Duodenal mucosa (tissue), 2 donors: ENCODE measurements around the gene SPDYE3.
"Not testable (repeated sequence)": the region's sequence is repeated elsewhere in the genome, so short reads cannot be mapped to it uniquely, and the experiment has no call there.

Experiments
- H3K27ac ChIP-seq: one replicate; pipeline ENCODE4 v1.7.0; 2013; ENCODE audit warnings: low read depth, low read length
- H3K27me3 ChIP-seq, 2 donors: one replicate each; pipeline ENCODE4 v1.7.0; 2013; ENCODE audit warnings: low read length in 2 of 2, control low read depth in 1 of 2; ENCODE audit not compliant: insufficient read depth in 2 of 2, control insufficient read depth in 1 of 2
- H3K36me3 ChIP-seq, 2 donors: one replicate each; pipeline ENCODE4 v1.7.0; 2013; ENCODE audit warnings: low read length in 2 of 2, control low read depth in 1 of 2; ENCODE audit not compliant: insufficient read depth in 2 of 2, control insufficient read depth in 1 of 2
- H3K4me1 ChIP-seq, 2 donors: one replicate each; pipeline ENCODE4 v1.7.0; 2013; ENCODE audit warnings: low read length in 2 of 2, control low read depth in 1 of 2; ENCODE audit not compliant: insufficient read depth in 2 of 2, control insufficient read depth in 1 of 2
- H3K4me3 ChIP-seq, 2 donors: one replicate each; pipeline ENCODE4 v1.7.0; 2013; ENCODE audit warnings: low read length in 2 of 2, low read depth in 1 of 2
- H3K9ac ChIP-seq, 2 donors: one replicate each; pipeline ENCODE4 v1.7.0; 2013; ENCODE audit warnings: low read length in 2 of 2, low read depth in 1 of 2
- H3K9me3 ChIP-seq, 2 donors: one replicate each; pipeline ENCODE4 v1.7.0; 2013; ENCODE audit warnings: low read length in 2 of 2, control low read depth in 1 of 2; ENCODE audit not compliant: control insufficient read depth in 1 of 2

SPDYE3 gene

GRCh38 chr7:100270046-100270918, 37.2 kb upstream of the SPDYE3 start:
- H3K27me3 ChIP-seq = not testable (repeated sequence)

GRCh38 chr7:100270941-100271593, 36.4 kb upstream of the SPDYE3 start:
- Histone ChIP-seq H3K4me3 (peak overlapping the region; percentile 45 to 52), H3K4me1 (peaks cover 10 to 15% of the 10 kb centered on the region in 2 donors)
- not testable (repeated sequence) for H3K36me3 ChIP-seq, H3K9me3 ChIP-seq, H3K9ac ChIP-seq, H3K27ac ChIP-seq, H3K27me3 ChIP-seq

More at GRCh38 chr7:100270046-100270918, 37.2 kb upstream of the SPDYE3 start:
- peaks cover 10 to 15% of the 10 kb centered on the region in 2 donors for H3K4me1 ChIP-seq
- H3K9ac ChIP-seq, H3K9me3 ChIP-seq, H3K27ac ChIP-seq, H3K36me3 ChIP-seq: not testable (repeated sequence)
- peak overlapping the region; percentile 45 to 52 for H3K4me3 ChIP-seq

- no peak overlapping the region for H3K27ac ChIP-seq
- H3K36me3 ChIP-seq = no peaks in the 10 kb centered on the region
- no peaks in the 10 kb centered on the region for H3K9me3 ChIP-seq
- H3K9ac ChIP-seq = peak overlapping the region; percentile 10 to 43
- peak overlapping the region; percentile 43 to 68 for H3K4me3 ChIP-seq
- H3K27me3 ChIP-seq = no peaks in the 10 kb centered on the region
- peaks cover 10 to 15% of the 10 kb centered on the region in 2 donors for H3K4me1 ChIP-seq
These were observed 35.6 kb upstream of the SPDYE3 start for GRCh38 chr7:100271716-100272537.

GRCh38 chr7:100272538-100272902, 35.0 kb upstream of the SPDYE3 start:
- H3K4me3 ChIP-seq = peak overlapping the region; percentile 40 to 68
- H3K9me3 ChIP-seq, H3K27ac ChIP-seq, H3K27me3 ChIP-seq, H3K36me3 ChIP-seq: not testable (repeated sequence)
- peak overlapping the region; percentile 10 to 43 for H3K9ac ChIP-seq
- peaks cover 10 to 15% of the 10 kb centered on the region in 2 donors for H3K4me1 ChIP-seq

DNA sequence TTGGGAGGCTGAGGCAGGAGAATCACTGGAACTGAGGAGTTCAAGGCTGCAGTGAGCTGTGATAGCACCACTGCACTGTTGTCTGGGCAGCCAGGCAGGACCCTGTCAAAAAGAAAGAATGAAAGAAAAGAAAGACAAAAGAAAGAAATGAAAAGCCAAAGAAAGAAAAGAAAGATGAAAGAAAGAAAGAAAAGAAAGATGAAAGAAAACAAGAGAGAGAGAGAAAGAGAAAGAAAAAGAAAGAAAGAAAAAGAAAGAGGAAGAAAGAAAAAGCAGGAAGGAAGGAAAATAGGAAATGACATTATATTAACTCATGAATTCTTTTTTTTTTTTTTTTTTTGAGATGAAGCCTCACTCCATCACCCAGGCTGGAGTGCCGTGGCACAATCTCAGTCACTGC, 32.4 kb upstream of the SPDYE3 start:
- no peaks in the 10 kb centered on the region for H3K27me3 ChIP-seq
- H3K27ac ChIP-seq = no peak overlapping the region
- no peak overlapping the region for H3K9ac ChIP-seq
- H3K36me3 ChIP-seq = no peaks in the 10 kb centered on the region
- no peak overlapping the region for H3K4me3 ChIP-seq
- peaks cover 5 to 7% of the 10 kb centered on the region in 2 donors for H3K4me1 ChIP-seq
- no peaks in the 10 kb centered on the region for H3K9me3 ChIP-seq

- H3K9ac ChIP-seq, H3K36me3 ChIP-seq, H3K4me1 ChIP-seq, H3K27ac ChIP-seq, H3K4me3 ChIP-seq, H3K27me3 ChIP-seq, H3K9me3 ChIP-seq: not testable (repeated sequence)
These were observed 31.4 kb upstream of the SPDYE3 start for GRCh38 chr7:100276126-100276525.

- not testable (repeated sequence) for H3K36me3 ChIP-seq, H3K27ac ChIP-seq, H3K4me3 ChIP-seq, H3K4me1 ChIP-seq, H3K9me3 ChIP-seq, H3K27me3 ChIP-seq, H3K9ac ChIP-seq
These were observed 25.4 kb upstream of the SPDYE3 start for GRCh38 chr7:100282069-100282608.

- not testable (repeated sequence) for H3K4me1 ChIP-seq, H3K9ac ChIP-seq, H3K27me3 ChIP-seq, H3K27ac ChIP-seq, H3K4me3 ChIP-seq, H3K9me3 ChIP-seq, H3K36me3 ChIP-seq
These were observed 24.4 kb upstream of the SPDYE3 start for GRCh38 chr7:100283147-100283546.

GRCh38 chr7:100287191-100287969, 20.1 kb upstream of the SPDYE3 start:
- H3K9ac ChIP-seq, H3K27ac ChIP-seq, H3K9me3 ChIP-seq, H3K36me3 ChIP-seq, H3K27me3 ChIP-seq, H3K4me3 ChIP-seq, H3K4me1 ChIP-seq: not testable (repeated sequence)
